Measurements from ENCODE around the gene C16orf46. TPM values are rescaled to one million over a fixed set of nuclear protein-coding genes. Genes with fewer than 3 reads are reported as not detected.

The C16orf46 gene
- total RNA-seq = 0.25 and 0.55 TPM in 2 replicates

DNA sequence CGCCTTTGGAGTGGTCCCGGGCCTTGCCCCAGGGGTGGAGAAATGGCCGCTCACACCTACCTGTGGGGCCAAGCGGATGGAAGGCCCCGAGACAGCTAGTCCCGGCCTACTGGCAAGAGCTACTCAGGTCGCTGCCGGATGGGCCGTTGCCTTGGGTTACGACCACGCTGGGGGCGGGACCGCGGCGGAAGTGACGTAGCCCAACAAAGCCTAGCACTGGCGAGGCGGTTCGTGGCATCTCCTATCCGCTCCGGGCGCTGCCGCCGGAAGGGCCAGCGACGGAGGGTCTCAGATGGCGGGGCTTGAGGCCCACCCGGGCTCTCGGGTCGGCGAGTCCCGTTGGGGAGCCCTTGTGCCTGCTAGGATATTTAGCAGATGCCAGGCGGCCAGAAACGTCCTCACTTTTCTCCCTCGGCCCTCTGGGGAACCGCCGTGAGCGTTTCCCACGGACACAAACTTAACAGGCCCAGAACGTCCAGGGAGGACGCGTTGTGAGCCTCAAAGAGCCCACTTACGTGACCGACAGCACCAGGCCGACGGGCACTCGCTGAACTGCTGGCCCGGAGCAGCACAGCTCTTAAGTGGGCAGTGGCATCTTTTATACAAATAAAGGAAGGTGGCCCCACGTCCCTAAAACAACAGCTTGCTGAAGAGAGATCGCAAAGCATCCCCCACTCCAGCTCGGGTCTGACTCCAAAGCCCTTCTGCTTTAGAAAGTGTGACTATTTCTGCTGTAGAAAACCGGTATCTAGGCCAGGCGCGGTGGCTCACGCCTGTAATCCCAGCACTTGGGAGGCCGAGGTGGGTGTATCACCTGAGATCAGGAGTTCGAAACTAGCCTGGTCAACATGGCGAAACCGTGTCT, at the start of gene C16orf46:
Gene C16orf46 (minus strand): TSS at position 163 of the 865 bp plus-strand sequence. CDS start 13,283 bp downstream, outside the sequence.

GRCh38 chr16:81095953-81096714, 19.1 kb upstream of the C16orf46 start, which contains the start of gene GCSH:
Gene GCSH, minus strand, starts transcription at chr16:81096395. Its CDS starts 117 bp downstream, at chr16:81096278.

DNA sequence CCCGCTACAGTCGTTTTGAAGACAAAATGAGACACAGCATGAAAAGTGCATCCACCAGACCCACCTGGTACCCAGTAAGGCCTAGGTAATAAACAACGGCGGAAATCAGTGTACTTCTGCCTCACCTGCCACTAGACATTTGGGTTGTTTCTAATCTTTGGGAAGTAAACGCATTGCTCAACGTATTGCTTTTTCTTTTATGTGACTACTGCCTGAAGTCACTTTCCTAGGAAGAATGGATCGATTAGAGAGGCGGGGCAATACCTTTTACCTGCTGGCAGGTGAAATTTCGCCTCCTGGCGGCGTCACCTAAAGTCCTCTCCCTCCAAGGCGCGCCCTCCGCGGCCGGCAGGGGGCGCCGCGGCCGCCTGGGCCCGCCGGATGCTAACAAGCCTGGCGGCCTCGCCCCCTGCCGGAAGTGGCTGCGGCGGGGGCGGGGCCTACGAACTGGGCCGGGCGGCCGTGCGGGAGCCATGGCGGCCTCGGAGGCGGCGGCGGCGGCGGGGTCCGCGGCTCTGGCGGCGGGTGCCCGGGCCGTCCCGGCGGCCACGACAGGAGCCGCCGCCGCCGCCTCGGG, 41.6 kb downstream of the C16orf46 start, which contains the start of gene ATMIN:
Gene ATMIN (plus strand): TSS at position 445 of the 577 bp plus-strand sequence. CDS start 29 bp downstream, at position 474.

Other genes starting within 250 kb of the C16orf46 start
- 55.9 and 72.4 TPM in 2 replicates for gene CMC2, start 70.4 kb downstream of the C16orf46 start, total RNA-seq
- 33.7 and 81.5 TPM in 2 replicates for gene CENPN, start 70.0 kb downstream of the C16orf46 start, total RNA-seq
- 38.6 and 49.0 TPM in 2 replicates for gene ATMIN, start 41.4 kb downstream of the C16orf46 start, total RNA-seq
- gene GCSH, start 19.2 kb upstream of the C16orf46 start, total RNA-seq = 29.2 and 35.2 TPM in 2 replicates
- 0.12 TPM in 1 of 2 replicates, not detected in the other for gene BCO1, start 161.5 kb upstream of the C16orf46 start, total RNA-seq
- 7.7 and 10.5 TPM in 2 replicates for gene GAN, start 237.7 kb upstream of the C16orf46 start, total RNA-seq